Activated T-cell treated with anti-CD3 and anti-CD28 coated beads, Interleukin-2, amount 50 U/mL, for 1 hour (primary cell): ENCODE results near the gene PAX8.
A peak's percentile ranks its signal among the peaks of the same experiment; 100 is the strongest.

ENCODE experiments used
- DNase-seq: peaks from one replicate; pipeline ENCODE4 v3.0.0-alpha.2; 2020

PAX8 gene

DNA sequence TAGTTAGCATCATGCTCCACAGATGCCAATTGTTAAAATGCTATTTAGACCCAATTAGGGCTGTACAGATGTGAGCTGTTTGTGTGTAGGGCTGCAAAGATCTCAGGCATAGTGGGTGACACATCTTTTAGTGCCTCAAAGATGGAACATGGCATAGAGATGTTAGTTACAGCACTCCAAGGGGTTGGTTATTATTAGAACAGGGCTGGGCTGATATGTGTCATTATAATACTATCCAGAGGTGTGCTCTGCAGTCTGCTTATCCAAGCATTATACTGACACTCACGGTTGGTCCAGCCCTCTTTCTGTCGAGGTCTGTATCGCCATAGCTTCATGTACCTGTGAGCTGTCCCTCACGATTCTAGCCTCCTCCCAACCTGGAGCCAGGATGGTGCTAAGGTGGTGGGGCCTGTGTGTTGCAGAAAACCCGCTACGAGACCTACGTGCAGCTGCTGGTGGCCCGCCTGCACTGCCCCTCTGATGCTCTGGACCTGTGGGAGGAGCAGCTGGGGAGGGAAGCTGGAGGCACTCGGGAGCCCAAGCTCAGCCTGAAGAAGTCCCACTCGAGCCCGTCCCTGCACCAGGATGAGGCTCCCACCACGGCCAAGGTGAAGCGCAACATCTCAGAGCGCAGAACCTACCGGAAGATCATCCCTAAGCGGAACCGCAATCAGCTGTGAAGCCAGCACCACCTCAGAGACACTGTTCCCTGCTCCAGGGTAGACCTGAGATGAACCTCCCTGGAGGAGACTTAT is 77.8 kb downstream of the PAX8 start:
- DNase-seq = no peak

GRCh38 chr2:113200236-113200635 is 78.5 kb downstream of the PAX8 start:
- no peak for DNase-seq

DNA sequence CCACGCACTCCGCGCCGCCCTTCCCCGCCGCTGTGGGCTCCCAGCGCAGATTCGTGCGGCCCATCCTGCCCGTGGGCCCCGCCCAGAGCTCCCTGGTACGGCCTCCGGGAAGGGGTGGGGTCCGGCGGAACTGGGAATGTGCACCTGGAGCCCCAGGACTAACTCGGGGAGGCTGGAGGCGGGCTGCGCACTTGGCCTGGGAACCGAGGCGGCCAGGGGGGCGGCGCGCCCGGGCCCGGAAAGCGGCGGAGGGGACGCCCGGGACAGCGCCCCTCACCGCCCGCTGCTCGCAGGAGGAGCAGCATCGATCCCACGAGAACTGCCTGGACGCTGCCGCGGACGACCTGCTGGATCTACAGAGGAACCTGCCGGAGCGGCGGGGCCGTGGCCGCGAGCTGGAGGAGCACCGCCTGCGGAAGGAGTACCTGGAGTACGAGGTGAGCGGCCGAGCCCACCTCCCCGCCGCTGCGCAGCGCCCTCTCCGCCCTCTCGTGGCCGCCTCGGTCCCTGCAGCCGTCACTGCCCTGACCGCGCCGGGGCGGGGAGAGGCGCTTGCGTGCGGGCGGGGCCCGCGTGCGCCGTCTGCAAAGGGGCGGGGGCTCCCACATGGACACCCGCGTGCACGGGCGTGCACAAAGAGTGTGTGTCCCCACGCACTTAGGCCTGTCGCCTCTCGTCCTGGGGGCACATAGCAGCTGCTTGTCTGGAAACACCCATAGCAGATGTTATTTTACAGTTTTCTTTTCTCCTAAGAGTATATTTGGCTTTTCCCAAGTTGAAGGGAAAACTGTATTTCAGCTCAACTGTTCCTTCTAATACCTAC is 79.7 kb downstream of the PAX8 start:
- DNase-seq = peak; percentile 78

DNA sequence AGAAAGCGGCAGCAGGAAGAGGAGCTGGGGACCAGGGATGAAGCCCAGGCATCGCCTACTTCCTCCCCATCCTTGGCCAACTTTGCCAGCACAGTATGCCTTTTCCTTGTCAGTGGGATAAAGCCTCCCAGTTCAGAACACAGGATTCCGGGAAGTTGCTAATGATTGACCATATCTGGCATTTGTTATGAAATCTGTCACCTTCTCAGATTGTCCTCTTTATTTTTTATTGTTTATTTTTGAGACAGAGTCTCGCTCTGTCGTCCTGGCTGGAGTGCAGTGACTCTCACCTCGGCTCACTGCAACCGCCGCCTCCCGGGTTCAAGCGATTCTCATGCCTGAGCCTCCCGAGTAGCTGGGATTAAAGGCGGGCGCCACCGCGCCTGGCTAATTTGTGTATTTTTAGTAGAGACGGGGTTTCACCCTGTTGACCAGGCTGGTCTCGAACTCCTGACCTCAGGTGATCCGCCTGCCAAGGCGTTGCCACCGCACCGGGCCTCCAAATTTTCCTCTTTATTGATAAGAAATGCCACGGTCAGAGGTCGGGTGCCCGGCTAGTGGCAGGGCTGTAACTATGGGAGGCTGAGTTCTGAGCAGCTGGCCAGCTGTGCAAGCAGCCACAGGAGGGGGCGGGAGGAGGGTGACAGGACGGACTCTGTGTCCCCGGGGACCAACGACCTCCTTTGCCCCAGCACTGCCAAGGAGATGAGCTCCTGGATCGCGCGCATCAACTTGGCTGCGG is 80.5 kb downstream of the PAX8 start:
- no peak for DNase-seq

GRCh38 chr2:113197347-113198047 is 81.2 kb downstream of the PAX8 start:
- no peak for DNase-seq

- no peak for DNase-seq
Measured at GRCh38 chr2:113196839-113197238, 81.9 kb downstream of the PAX8 start.

GRCh38 chr2:113195923-113196501 is 82.7 kb downstream of the PAX8 start:
- DNase-seq = no peak

DNA sequence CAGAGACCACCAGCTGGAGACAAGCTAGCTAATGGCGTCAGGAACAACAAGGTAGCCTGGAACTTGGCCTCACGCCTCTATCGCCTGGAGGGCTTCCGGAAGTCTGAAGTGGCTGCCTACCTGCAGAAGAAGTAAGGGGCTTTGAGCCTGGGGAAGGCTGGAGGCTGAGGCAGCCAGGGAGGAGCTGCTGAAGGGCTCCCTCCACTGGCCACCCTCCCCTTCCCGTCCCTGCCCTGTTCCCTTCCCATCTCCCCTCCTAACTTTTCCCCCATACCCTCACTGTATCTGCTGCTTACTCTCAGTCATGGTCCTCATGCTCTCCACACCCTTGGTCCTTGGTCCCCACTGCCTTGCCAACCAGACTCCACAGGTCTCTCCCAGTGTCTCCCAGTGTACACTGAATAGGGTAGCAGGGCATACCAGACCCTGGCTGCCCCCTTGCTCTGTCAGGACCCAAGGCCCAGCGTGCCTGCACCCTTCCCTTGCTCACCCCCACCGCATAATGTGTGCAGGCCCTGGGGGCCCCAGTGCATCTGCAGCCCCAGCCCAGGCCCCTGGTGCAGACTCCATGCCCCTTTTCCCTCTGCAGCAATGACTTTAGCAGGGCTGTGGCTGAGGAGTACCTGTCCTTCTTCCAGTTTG is 86.1 kb downstream of the PAX8 start:
- no peak for DNase-seq

DNA sequence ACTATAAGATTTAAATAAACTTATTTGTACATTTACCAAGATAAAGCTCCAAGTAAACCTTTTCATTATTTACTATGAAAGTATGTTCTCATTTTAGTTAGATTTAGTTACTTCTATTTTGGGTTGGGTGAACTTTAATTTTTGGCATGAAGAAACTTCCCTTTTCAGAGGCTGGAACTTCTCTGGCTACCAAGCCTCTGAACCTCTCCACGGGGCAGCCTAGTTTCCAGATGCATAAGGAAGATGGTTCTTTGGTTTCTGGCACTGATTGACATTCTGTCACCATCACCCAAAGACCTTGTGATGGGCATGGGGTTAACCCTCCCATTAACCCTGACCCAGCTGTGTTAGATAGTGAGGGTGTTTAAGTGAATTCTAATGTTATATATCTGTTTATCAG is 87.8 kb downstream of the PAX8 start:
- DNase-seq = no peak

GRCh38 chr2:113187771-113188170 is 91.0 kb downstream of the PAX8 start:
- DNase-seq = no peak

DNA sequence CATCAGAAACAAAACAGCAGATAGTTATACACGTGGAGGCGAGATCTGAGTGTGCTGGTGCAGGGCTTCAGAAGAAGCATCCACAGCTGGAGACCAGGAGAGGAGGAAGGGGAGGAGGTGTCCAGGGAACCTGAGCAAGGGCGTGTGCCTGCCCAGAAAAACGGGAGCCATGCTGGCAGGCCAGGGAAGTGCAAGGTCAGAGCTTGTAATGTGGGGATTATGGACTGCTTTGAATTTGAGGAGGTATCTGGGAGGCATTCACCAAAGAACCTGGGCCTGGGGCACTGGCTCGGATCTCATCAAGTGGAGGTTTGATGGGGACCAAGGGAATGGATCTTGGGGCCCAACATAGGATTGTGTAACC is 92.3 kb downstream of the PAX8 start:
- DNase-seq = no peak

DNA sequence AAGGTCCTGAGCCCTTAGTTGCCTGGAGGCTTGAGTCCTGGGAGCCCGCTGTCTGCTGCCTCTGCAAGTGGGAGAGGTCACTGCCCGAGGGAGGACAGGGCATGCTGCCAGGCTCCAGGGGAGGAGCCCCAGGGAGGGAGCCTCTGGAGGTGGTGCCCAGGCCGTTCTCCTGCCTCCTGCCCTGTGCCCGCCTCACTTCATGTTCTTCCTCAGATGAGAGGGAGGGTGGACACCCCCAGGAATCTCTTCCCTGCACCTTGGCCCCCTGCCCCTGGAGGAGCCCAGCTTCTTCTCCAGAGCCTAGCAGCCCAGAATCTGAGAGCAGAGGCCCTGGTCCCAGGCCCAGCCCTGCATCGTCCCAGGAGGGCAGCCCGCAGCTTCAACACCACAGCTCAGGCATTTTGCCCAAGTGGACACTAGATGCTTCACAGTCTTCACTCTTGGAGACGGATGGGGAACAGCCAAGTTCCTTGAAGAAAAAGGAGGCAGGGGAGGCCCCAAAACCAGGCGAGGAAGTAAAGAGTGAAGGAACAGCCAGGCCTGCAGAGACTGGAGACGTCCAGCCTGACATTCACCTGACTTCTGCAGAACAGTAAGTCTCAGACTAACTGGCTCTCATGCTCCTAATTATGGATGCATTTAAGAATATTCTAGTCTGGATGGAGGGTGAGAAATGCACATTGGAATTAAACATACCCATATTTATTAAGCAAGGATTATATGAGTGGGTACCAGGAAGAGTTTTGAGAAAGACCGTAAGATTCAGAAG is 92.9 kb downstream of the PAX8 start:
- no peak for DNase-seq

- DNase-seq = no peak
Measured at GRCh38 chr2:113184531-113185230, 94.0 kb downstream of the PAX8 start.

DNA sequence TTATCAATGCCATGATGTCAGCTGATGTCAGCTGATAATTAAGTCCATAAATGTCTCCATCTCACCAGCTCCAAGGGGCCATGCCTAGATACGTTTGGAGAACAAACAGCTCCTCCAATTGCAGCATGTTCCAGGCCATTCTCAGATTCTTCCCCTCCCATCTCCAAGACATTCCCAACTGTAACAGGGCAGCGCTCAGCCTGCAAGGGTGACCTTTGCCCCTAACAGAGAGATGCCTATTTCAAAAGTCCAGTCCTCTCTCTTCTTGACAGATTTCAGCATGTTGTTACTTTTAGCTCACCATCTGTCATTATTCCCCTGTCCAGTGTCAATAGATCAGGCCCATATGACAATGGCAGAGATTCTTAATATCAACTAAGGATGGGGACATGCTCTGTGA is 95.0 kb downstream of the PAX8 start:
- DNase-seq = no peak

DNA sequence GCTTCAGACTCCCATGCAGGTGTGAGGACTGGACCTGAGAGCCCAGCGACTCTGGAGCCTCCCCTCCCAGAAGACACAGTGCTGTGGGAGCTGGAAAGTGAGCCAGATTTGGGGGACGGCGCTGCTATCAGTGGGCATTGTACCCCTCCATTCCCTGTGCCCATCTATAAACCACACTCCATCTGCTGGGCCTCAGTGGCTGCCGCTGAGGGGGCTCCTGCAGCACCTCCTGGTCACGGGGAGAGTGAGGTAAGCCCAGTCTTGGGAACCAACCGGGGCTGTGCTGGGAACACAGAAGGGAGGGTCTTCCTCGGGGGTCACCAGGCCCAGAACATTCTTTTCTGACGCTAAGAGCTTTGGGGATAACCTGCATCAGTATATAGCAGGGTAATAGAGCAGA is 95.5 kb downstream of the PAX8 start:
- DNase-seq = peak; percentile 15

DNA sequence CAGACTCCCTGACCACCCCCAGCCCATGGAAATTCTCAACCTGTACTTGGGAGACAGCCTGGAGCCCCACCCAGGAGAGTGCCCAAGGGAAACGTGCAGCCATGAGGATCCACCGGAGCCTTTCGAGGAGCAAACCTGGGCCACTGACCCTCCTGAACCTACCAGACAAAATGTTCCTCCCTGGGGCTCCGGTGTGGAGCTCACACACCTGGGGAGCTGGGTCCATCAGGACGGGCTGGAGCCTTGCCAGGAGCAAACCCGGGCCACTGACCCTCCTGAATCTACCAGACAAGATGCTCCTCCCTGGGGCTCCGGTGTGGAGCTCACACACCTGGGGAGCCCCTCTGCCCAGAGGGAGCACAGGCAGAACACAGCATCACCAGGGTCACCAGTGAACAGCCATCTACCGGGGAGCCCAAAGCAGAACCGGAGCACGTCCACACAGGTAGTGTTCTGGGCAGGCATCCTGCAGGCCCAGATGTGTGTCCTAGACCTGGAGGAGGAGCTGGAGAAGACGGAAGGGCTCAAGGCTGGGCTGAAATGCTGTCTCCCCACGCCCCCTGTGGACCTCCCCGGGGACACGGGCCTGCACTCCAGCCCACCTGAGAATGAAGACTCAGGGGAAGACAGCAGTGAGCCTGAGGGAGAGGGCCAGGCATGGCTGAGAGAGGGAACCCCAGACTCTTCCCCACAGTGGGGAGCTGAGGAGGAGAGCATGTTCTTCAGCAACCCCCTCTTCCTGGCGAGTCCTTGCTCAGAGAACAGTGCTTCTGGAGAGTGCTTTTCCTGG is 96.1 kb downstream of the PAX8 start:
- peak; percentile 13 for DNase-seq

- DNase-seq = peak; percentile 20
Measured at GRCh38 chr2:113181258-113182051, 97.3 kb downstream of the PAX8 start.

DNA sequence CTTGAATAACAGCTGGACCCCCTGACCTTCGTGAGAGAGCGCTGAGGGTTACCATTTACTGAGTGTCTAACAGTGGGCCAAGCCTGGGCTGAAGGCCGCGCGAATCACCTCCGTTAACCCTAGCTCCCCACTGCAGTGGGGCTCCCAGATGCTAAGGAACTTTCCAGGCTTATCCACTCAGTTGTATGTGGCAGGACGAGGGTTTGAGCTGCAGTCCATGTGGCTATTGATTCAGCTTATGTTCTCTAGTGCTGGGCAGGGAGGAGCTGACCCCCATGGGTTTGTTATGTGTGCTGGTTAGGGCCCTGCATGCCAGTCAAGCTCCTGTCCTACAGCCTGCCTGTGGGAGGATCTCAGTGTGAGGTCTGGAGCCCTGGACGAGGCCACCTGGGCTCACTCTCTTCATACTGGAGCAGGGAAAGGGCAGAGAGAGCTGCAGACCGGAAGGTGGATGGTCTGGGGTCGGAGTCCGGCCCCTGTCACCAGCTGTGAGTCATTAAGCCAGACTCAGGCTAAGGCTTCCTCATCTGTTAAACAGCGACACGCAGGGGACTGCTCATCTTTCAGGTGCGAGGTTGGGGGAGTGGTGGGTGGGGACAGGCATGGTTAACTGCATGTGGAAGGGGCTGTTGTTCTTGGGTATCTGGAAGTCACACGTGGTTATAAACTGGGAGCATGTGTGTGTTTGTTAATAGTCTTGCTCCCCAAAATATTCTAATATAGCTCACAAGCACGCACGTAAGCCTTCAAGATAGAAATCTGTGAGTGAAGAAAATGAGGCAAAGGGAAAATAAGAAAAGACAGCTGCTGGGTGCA is 98.4 kb downstream of the PAX8 start:
- peak; percentile 32 for DNase-seq
